ENCODE data around the gene MAFG.

DNA sequence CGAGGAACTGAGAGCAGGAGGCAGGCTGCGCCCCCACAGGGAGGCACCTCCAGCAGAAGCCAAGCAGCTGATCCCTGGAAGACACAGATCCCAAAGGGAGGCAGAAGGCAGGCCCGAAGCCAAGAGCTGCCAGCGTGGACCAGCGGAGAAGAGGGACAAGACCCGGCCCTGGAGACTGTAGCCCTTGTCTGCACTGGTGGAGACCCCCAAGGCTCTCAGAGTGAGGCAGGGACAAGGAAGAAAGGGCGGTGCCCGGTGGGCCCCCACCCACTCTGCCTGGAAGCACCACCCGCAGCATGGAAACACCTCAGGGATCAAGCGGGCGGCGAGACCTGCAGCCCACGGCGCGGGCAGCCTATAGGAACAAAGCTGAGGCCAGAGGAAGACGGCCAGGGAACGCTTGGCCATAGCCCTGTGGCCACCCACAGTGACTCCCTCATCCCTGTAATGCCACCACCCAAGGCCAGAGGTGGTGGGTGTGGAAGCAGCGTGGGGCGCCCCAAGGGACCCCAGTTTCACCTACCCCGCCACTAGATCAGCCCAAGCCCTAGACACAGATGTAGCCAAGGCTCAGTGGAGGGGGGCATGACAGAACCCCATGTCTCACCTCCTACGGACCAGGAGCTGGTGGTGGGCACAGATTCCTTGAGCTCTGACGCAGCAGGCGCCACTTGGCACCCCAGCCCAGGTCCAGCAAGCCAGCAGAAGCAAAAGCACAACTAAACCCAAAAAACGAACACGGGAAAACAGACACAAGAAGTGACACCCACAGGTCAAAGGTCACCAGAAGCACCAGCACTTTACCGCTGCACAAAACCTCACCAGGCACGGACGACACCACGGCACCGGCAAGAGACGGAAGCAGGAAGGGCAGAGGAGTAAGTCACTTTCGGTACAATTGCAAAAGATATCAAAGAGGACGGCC is 6.7 kb downstream of the MAFG start:
- TF ChIP-seq MED13 (CRISPR knock-in tag; IDR thresholded peaks at IDR 0.05), result no peak
- TF ChIP-seq, protein P1, sequence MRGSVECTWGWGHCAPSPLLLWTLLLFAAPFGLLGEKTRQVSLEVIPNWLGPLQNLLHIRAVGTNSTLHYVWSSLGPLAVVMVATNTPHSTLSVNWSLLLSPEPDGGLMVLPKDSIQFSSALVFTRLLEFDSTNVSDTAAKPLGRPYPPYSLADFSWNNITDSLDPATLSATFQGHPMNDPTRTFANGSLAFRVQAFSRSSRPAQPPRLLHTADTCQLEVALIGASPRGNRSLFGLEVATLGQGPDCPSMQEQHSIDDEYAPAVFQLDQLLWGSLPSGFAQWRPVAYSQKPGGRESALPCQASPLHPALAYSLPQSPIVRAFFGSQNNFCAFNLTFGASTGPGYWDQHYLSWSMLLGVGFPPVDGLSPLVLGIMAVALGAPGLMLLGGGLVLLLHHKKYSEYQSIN (CRISPR knock-in tag; IDR thresholded peaks at IDR 0.05; ENCODE audit: borderline replicate concordance), result no peak
- no peak for TF ChIP-seq EZH2 (conservative IDR thresholded peaks at IDR 0.05; ENCODE audit: low read depth, low read length)
- TF ChIP-seq, protein P2, sequence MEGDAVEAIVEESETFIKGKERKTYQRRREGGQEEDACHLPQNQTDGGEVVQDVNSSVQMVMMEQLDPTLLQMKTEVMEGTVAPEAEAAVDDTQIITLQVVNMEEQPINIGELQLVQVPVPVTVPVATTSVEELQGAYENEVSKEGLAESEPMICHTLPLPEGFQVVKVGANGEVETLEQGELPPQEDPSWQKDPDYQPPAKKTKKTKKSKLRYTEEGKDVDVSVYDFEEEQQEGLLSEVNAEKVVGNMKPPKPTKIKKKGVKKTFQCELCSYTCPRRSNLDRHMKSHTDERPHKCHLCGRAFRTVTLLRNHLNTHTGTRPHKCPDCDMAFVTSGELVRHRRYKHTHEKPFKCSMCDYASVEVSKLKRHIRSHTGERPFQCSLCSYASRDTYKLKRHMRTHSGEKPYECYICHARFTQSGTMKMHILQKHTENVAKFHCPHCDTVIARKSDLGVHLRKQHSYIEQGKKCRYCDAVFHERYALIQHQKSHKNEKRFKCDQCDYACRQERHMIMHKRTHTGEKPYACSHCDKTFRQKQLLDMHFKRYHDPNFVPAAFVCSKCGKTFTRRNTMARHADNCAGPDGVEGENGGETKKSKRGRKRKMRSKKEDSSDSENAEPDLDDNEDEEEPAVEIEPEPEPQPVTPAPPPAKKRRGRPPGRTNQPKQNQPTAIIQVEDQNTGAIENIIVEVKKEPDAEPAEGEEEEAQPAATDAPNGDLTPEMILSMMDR (CRISPR knock-in tag; IDR thresholded peaks at IDR 0.05), result no peak
- TF ChIP-seq ZFP82 (CRISPR knock-in tag; IDR thresholded peaks at IDR 0.05; ENCODE audit: borderline replicate concordance), result no peak
- no peak for TF ChIP-seq ZNF263 (CRISPR knock-in tag; IDR thresholded peaks at IDR 0.05)
- no peak for TF ChIP-seq HDAC2 (CRISPR knock-in tag; IDR thresholded peaks at IDR 0.05)

Measured in HepG2 (cell line).